WTC11 (cell line): Measurements from ENCODE around the gene PMFBP1. TPM values are rescaled to one million over a fixed set of nuclear protein-coding genes. Genes with fewer than 3 reads are reported as not detected.

Source experiments
- ATAC-seq: fragments of 200-7000 bp; cut with Tn5 transposase; 2 replicates; pipeline ENCODE4 v1.10.0; 2021; ENCODE audit warnings: mild to moderate bottlenecking, moderate library complexity
- CTCF ChIA-PET: fragments of 300-600 bp; sonication (Branson Sonifier 250); formaldehyde crosslinking; loops from one replicate; lab custom pipeline; 2021; ENCODE audit warnings: antibody characterized with exemption; lab: Charles Lee
- POLR2A ChIA-PET: fragments of 350-600 bp; sonication (Branson Sonifier 250); formaldehyde crosslinking; loops from one replicate; lab custom pipeline; 2021; ENCODE audit warnings: antibody characterized with exemption; lab: Charles Lee
- DNase-seq: peaks from one replicate; pipeline ENCODE4 v3.0.0; 2021; ENCODE audit warnings: low spot score
- H3K27ac Mint-ChIP-seq: 2 replicates; pipeline ENCODE4 v1.8.0; 2021; ENCODE audit warnings: mixed read lengths
- H3K27me3 Mint-ChIP-seq: 2 replicates; pipeline ENCODE4 v1.8.0; 2021; ENCODE audit warnings: low read depth, mild to moderate bottlenecking, moderate library complexity, mixed read lengths
- H3K36me3 Mint-ChIP-seq: 2 replicates; pipeline ENCODE4 v1.8.0; 2021; ENCODE audit warnings: mixed read lengths
- H3K4me1 Mint-ChIP-seq: 2 replicates; pipeline ENCODE4 v1.8.0; 2022; ENCODE audit warnings: mixed read lengths
- H3K4me3 Mint-ChIP-seq: 2 replicates; pipeline ENCODE4 v1.8.0; 2021; ENCODE audit warnings: mild to moderate bottlenecking, moderate library complexity, mixed read lengths
- H3K9me3 Mint-ChIP-seq: 2 replicates; pipeline ENCODE4 v1.8.0; 2021; ENCODE audit warnings: mixed read lengths
- AR ChIP-seq: fragments of 250-450 bp; sonication (Bioruptor Pico); IDR thresholded peaks from 2 replicates; pipeline ENCODE4 v1.9.0; 2021; ENCODE audit warnings: mild to moderate bottlenecking
- ATF3 ChIP-seq: sonication (generic); formaldehyde crosslinking; conservative IDR thresholded peaks from 2 replicates; pipeline ENCODE4 v1.8.1; 2022; ENCODE audit warnings: mild to moderate bottlenecking, missing genetic modification reagents
- ATF6 ChIP-seq: sonication (generic); formaldehyde crosslinking; IDR thresholded peaks from 2 replicates; pipeline ENCODE4 v1.8.1; 2023; ENCODE audit warnings: mild to moderate bottlenecking, missing genetic modification reagents
- E2F4 ChIP-seq: sonication (generic); formaldehyde crosslinking; IDR thresholded peaks from 2 replicates; pipeline ENCODE4 v1.8.1; 2022; ENCODE audit warnings: low read depth, mild to moderate bottlenecking, moderate library complexity, missing genetic modification reagents, borderline replicate concordance
- NFE2L1 ChIP-seq: sonication (generic); formaldehyde crosslinking; IDR thresholded peaks from 2 replicates; pipeline ENCODE4 v1.8.1; 2023; ENCODE audit warnings: missing genetic modification reagents
- NR1H2 ChIP-seq: sonication (generic); formaldehyde crosslinking; IDR thresholded peaks from 2 replicates; pipeline ENCODE4 v1.9.0; 2021; ENCODE audit warnings: mild to moderate bottlenecking, moderate library complexity, missing genetic modification reagents
- OVOL2 ChIP-seq: fragments of 250-450 bp; sonication (Bioruptor Pico); IDR thresholded peaks from 2 replicates; pipeline ENCODE4 v1.9.0; 2021; ENCODE audit warnings: mild to moderate bottlenecking, borderline replicate concordance
- RELA ChIP-seq: sonication (generic); formaldehyde crosslinking; IDR thresholded peaks from 2 replicates; pipeline ENCODE4 v1.8.1; 2022; ENCODE audit warnings: missing genetic modification reagents, mild to moderate bottlenecking, borderline replicate concordance
- TEAD1 ChIP-seq: sonication (generic); formaldehyde crosslinking; IDR thresholded peaks from 2 replicates; pipeline ENCODE4 v1.8.0; 2022; ENCODE audit warnings: mild to moderate bottlenecking, missing genetic modification reagents
- ZBTB43 ChIP-seq: sonication (generic); formaldehyde crosslinking; IDR thresholded peaks from 2 replicates; pipeline ENCODE4 v1.8.1; 2023; ENCODE audit warnings: mild to moderate bottlenecking, missing genetic modification reagents
- ZNF219 ChIP-seq: sonication (generic); formaldehyde crosslinking; IDR thresholded peaks from 2 replicates; pipeline ENCODE4 v1.8.0; 2023; ENCODE audit warnings: missing genetic modification reagents, mild to moderate bottlenecking, borderline replicate concordance
- ZNF512 ChIP-seq: sonication (generic); formaldehyde crosslinking; IDR thresholded peaks from 2 replicates; pipeline ENCODE4 v1.8.1; 2022; ENCODE audit warnings: missing genetic modification reagents, borderline replicate concordance
- ZSCAN18 ChIP-seq: fragments of 250-450 bp; sonication (Bioruptor Pico); IDR thresholded peaks from 2 replicates; pipeline ENCODE4 v2.1.2; 2022; ENCODE audit warnings: mild to moderate bottlenecking, moderate library complexity
- total RNA-seq: library from RNA; stranded (reverse); gene quantifications from 3 replicates; pipeline ENCODE4 v1.2.3, GENCODE V29; 2021

The PMFBP1 gene
- total RNA-seq, 1 experiment from 2014 or later, result 1.9 TPM

- peaks cover 11% of the 10 kb centered on the region; the same call in 1 of the 2 replicates for H3K27me3 Mint-ChIP-seq
- H3K36me3 Mint-ChIP-seq, result no peaks in the 10 kb centered on the region
- peaks cover 4% of the 10 kb centered on the region; the same call in 1 of the 2 replicates for H3K9me3 Mint-ChIP-seq
- DNase-seq, result no peak
- CTCF ChIA-PET, result interaction anchor here (0.6 to 2.1 kb wide), 3 partner anchors 55 to 711 kb away, joined by 3 to 13 read pairs (median 3); no protein-coding TSS in a partner anchor
- no peak overlapping the region for H3K4me3 Mint-ChIP-seq
- no peak for ATAC-seq
- TF ChIP-seq OVOL2 (CRISPR knock-in tag), result no peak
- TF ChIP-seq ZBTB43, result no peak
- no peak for TF ChIP-seq AR (CRISPR knock-in tag)
- TF ChIP-seq ZSCAN18 (CRISPR knock-in tag), result no peak
- no peak for TF ChIP-seq RELA
- TF ChIP-seq ATF3 (CRISPR knock-in tag), result no peak
- TF ChIP-seq, all 79 proteins: peak for 0
- POLR2A ChIA-PET, result no interaction called here
- peaks cover 20% of the 10 kb centered on the region for H3K4me1 Mint-ChIP-seq
- no peak overlapping the region for H3K27ac Mint-ChIP-seq
These were observed 7.4 kb upstream of the PMFBP1 start for GRCh38 chr16:72179204-72179970.

GRCh38 chr16:72174726-72175125, 2.8 kb upstream of the PMFBP1 start:
- peaks cover 4% of the 10 kb centered on the region; the same call in 1 of the 2 replicates for H3K9me3 Mint-ChIP-seq
- ChIA-PET CTCF (no interaction called here), POLR2A (no interaction called here)
- H3K27ac Mint-ChIP-seq, result no peak overlapping the region
- DNase-seq, result no peak
- no peak for ATAC-seq
- H3K4me3 Mint-ChIP-seq, result no peak overlapping the region
- peaks cover 9% of the 10 kb centered on the region for H3K4me1 Mint-ChIP-seq
- H3K36me3 Mint-ChIP-seq, result no peaks in the 10 kb centered on the region
- TF ChIP-seq ZNF219 (CRISPR knock-in tag), result no peak
- no peak for TF ChIP-seq E2F4 (CRISPR knock-in tag)
- no peak for TF ChIP-seq ATF6 (CRISPR knock-in tag)
- TF ChIP-seq NR1H2, result no peak
- no peak for TF ChIP-seq TEAD1 (CRISPR knock-in tag)
- TF ChIP-seq RELA, result no peak
- no peak for TF ChIP-seq ZNF512 (CRISPR knock-in tag)
- no peak for TF ChIP-seq NFE2L1 (CRISPR knock-in tag)
- peaks cover 11% of the 10 kb centered on the region; the same call in 1 of the 2 replicates for H3K27me3 Mint-ChIP-seq
